Measurements from ENCODE around the gene WNT5A. TPM values are rescaled to one million over a fixed set of nuclear protein-coding genes. Genes with fewer than 3 reads are reported as not detected.

Gene WNT5A
- total and polyA plus RNA-seq, 2 donors (not counting 3 experiments of a cell fraction or from before 2014, with no cell fraction given) = 0.08 to 0.33 TPM

GRCh38 chr3:55474213-55474632 is 12.9 kb downstream of the WNT5A start:
- FAIRE-seq = no peak
- no peaks in the 10 kb centered on the region for H3K4me1 ChIP-seq (ENCODE audit: control insufficient read depth, extremely low read depth, insufficient read depth, low read length)
- H3K4me3 ChIP-seq (replicated peaks in 1 of 3; ENCODE audit: insufficient read depth in 1 of 3, low read depth in 1 of 3, low read length in 3 of 3) = no peak overlapping the region
- TF ChIP-seq EZH2 (IDR thresholded peaks at IDR 0.05; ENCODE audit: borderline replicate concordance, low read depth, low read length, severe bottlenecking) = no peak
- DNase-seq (ENCODE audit: low read depth, low spot score) = no peak
- H3K4me2 ChIP-seq (ENCODE audit: insufficient read depth, low read length) = no peak overlapping the region
- no peaks in the 10 kb centered on the region for H3K79me2 ChIP-seq (ENCODE audit: control insufficient read depth, insufficient read depth, low read length)
- H2AFZ ChIP-seq (ENCODE audit: low read depth, low read length) = no peak overlapping the region
- H3K27ac ChIP-seq (ENCODE audit: insufficient read depth, low read depth, low read length) = no peak overlapping the region
- no peak overlapping the region for H3K9ac ChIP-seq (replicated peaks; ENCODE audit: extremely low read depth, insufficient read depth, low read length)
- no peaks in the 10 kb centered on the region for H4K20me1 ChIP-seq (replicated peaks; ENCODE audit: control insufficient read depth, extremely low read depth, insufficient read depth, low read length)
- ChIA-PET POLR2A (no interaction called here), CTCF (no interaction called here)
- no peaks in the 10 kb centered on the region for H3K9me1 ChIP-seq (replicated peaks; ENCODE audit: control insufficient read depth, extremely low read depth, insufficient read depth, low read length)
- intact Hi-C loops (cut with micrococcal nuclease) (no loop called here), dilution Hi-C loops (cut with MboI; ENCODE audit: extremely low pct_ligation_motif_present, low sequenced_read_pairs) (no loop called here)
- H3K27me3 ChIP-seq (ENCODE audit: control insufficient read depth in 2 of 2, insufficient read depth in 2 of 2, low read length in 2 of 2) = peaks cover 0 to 12% of the 10 kb centered on the region in 2 experiments
- no TSS peak for BruUV-seq (replicated peaks)
- H3K9me3 ChIP-seq (replicated peaks; ENCODE audit: control insufficient read depth, insufficient read depth, low read length) = no peaks in the 10 kb centered on the region
- H3K36me3 ChIP-seq (ENCODE audit: control insufficient read depth in 2 of 2, extremely low read depth in 1 of 2, insufficient read depth in 2 of 2, low read length in 2 of 2) = no peaks in the 10 kb centered on the region

DNA sequence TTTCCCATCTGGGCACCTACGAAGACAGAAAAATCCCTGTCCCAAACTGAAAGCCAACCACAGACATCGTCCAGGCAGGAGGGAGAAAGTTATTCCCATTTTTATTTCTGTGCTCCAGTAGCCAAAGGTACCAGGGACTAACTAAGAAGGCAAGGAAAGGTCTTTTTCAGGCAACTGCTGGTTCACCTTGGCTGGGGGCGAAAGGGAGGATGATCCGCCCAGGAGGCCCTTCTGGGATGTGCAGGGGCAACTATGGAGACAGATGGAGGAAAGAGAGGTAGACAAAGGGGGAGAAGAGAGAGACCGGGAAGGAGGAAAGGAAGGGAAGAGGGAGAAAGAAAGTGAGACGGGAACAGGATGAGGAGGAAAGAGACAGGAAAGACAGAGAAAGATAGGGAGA is 13.3 kb downstream of the WNT5A start:
- ChIA-PET POLR2A (no interaction called here), CTCF (interaction anchor here (0.6 kb wide), 1 partner anchor 552 kb away, joined by 4 read pairs; no protein-coding TSS in a partner anchor)
- H3K36me3 ChIP-seq (ENCODE audit: control insufficient read depth in 2 of 2, extremely low read depth in 1 of 2, insufficient read depth in 2 of 2, low read length in 2 of 2) = no peaks in the 10 kb centered on the region
- dilution Hi-C loops (cut with MboI; ENCODE audit: extremely low pct_ligation_motif_present, low sequenced_read_pairs) = no loop called here
- H3K4me1 ChIP-seq (ENCODE audit: control insufficient read depth, extremely low read depth, insufficient read depth, low read length) = no peaks in the 10 kb centered on the region
- no peak overlapping the region for H3K4me2 ChIP-seq (ENCODE audit: insufficient read depth, low read length)
- no peak for DNase-seq (ENCODE audit: low read depth, low spot score)
- H3K4me3 ChIP-seq (replicated peaks in 1 of 3; ENCODE audit: insufficient read depth in 1 of 3, low read depth in 1 of 3, low read length in 3 of 3) = no peak overlapping the region
- H3K79me2 ChIP-seq (ENCODE audit: control insufficient read depth, insufficient read depth, low read length) = no peaks in the 10 kb centered on the region
- no peak overlapping the region for H3K9ac ChIP-seq (replicated peaks; ENCODE audit: extremely low read depth, insufficient read depth, low read length)
- no peak overlapping the region for H3K27ac ChIP-seq (ENCODE audit: insufficient read depth, low read depth, low read length)
- no peak overlapping the region for H2AFZ ChIP-seq (ENCODE audit: low read depth, low read length)
- H4K20me1 ChIP-seq (replicated peaks; ENCODE audit: control insufficient read depth, extremely low read depth, insufficient read depth, low read length) = no peaks in the 10 kb centered on the region
- peaks cover 0 to 10% of the 10 kb centered on the region in 2 experiments for H3K27me3 ChIP-seq (ENCODE audit: control insufficient read depth in 2 of 2, insufficient read depth in 2 of 2, low read length in 2 of 2)
- BruUV-seq (replicated peaks) = no TSS peak
- intact Hi-C loops (cut with micrococcal nuclease) = no loop called here
- FAIRE-seq = no peak
- TF ChIP-seq MYC (IDR thresholded peaks at IDR 0.05; ENCODE audit: low read depth, low read length) = no peak
- no peak for TF ChIP-seq GATA2 (IDR thresholded peaks at IDR 0.05; ENCODE audit: insufficient read depth, insufficient read length, low read depth, low read length)
- no peak for TF ChIP-seq EZH2 (IDR thresholded peaks at IDR 0.05; ENCODE audit: borderline replicate concordance, low read depth, low read length, severe bottlenecking)
- no peak for TF ChIP-seq CTCF (IDR thresholded peaks at IDR 0.05; ENCODE audit: extremely low read depth in 1 of 2, insufficient read depth in 1 of 2, low read depth in 1 of 2, low read length in 2 of 2)
- TF ChIP-seq FOS (IDR thresholded peaks at IDR 0.05; ENCODE audit: borderline replicate concordance, insufficient read depth, low read length) = no peak
- TF ChIP-seq, protein P1, sequence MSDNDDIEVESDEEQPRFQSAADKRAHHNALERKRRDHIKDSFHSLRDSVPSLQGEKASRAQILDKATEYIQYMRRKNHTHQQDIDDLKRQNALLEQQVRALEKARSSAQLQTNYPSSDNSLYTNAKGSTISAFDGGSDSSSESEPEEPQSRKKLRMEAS (IDR thresholded peaks at IDR 0.05; ENCODE audit: insufficient read depth, insufficient read length) = no peak
- no peak for TF ChIP-seq POLR2AphosphoS5 (IDR thresholded peaks at IDR 0.05; ENCODE audit: insufficient read depth, low read depth, low read length)
- no peak for TF ChIP-seq JUN (IDR thresholded peaks at IDR 0.05; ENCODE audit: borderline replicate concordance, insufficient read depth, insufficient read length, low read depth)
- TF ChIP-seq POLR2A (IDR thresholded peaks at IDR 0.05; ENCODE audit: low read depth, low read length) = no peak
- H3K9me1 ChIP-seq (replicated peaks; ENCODE audit: control insufficient read depth, extremely low read depth, insufficient read depth, low read length) = no peaks in the 10 kb centered on the region
- H3K9me3 ChIP-seq (replicated peaks; ENCODE audit: control insufficient read depth, insufficient read depth, low read length) = no peaks in the 10 kb centered on the region

Measured in endothelial cell of umbilical vein (primary cell).